Activated CD8-positive, alpha-beta T cell treated with anti-CD3 and anti-CD28 coated beads for 36 hours (primary cell): Measurements from ENCODE around the gene SYT14. TPM values are rescaled to one million over a fixed set of nuclear protein-coding genes. Genes with fewer than 3 reads are reported as not detected.
"Not testable (repeated sequence)": the region's sequence is repeated elsewhere in the genome, so short reads cannot be mapped to it uniquely, and the experiment has no call there.

ENCODE experiments used
- ATAC-seq: fragments of 200-7000 bp; cut with Tn5 transposase; one replicate; pipeline ENCODE4 v1.10.0; 2021; ENCODE audit warnings: mild to moderate bottlenecking, moderate library complexity
- CTCF ChIA-PET: fragments of 350-600 bp; sonication (Branson Sonifier 250); formaldehyde crosslinking; loops from one replicate; lab custom pipeline; 2021; ENCODE audit warnings: antibody characterized with exemption; lab: Charles Lee
- POLR2A ChIA-PET: fragments of 350-600 bp; sonication (Branson Sonifier 250); formaldehyde crosslinking; loops from one replicate; lab custom pipeline; 2021; ENCODE audit warnings: antibody characterized with exemption; lab: Charles Lee
- DNase-seq: peaks from one replicate; pipeline ENCODE4 v3.0.0-alpha.2; 2020
- H3K27ac Mint-ChIP-seq: one replicate; pipeline ENCODE4 v1.8.0; 2021; ENCODE audit warnings: mild to moderate bottlenecking, mixed read lengths
- H3K27me3 Mint-ChIP-seq: one replicate; pipeline ENCODE4 v1.8.0; 2021; ENCODE audit warnings: mixed read lengths
- H3K36me3 Mint-ChIP-seq: one replicate; pipeline ENCODE4 v1.8.0; 2021; ENCODE audit warnings: low read depth, mixed read lengths
- H3K4me1 Mint-ChIP-seq: one replicate; pipeline ENCODE4 v1.8.0; 2021; ENCODE audit warnings: low read depth, mixed read lengths
- H3K4me3 Mint-ChIP-seq: one replicate; pipeline ENCODE4 v1.8.0; 2021; ENCODE audit warnings: mild to moderate bottlenecking, moderate library complexity, mixed read lengths
- H3K9me3 Mint-ChIP-seq: one replicate; pipeline ENCODE4 v1.8.0; 2021; ENCODE audit warnings: mixed read lengths
- CTCF ChIP-seq: fragments of 200-600 bp; IDR thresholded peaks from one replicate; pipeline ENCODE4 v1.8.0; 2022; ENCODE audit warnings: antibody characterized with exemption, mild to moderate bottlenecking
- intact Hi-C: fragments of 100-400 bp; cut with micrococcal nuclease; formaldehyde crosslinking; loops from one replicate; pipeline ENCODE4 v1.10.0; 2022
- total RNA-seq, 2 experiments: library from RNA; stranded (reverse); gene quantifications; one replicate each; pipeline ENCODE4 v1.2.3, GENCODE V29; 2021

Gene SYT14
- total RNA-seq, 2 experiments from 2014 or later, result not detected

DNA sequence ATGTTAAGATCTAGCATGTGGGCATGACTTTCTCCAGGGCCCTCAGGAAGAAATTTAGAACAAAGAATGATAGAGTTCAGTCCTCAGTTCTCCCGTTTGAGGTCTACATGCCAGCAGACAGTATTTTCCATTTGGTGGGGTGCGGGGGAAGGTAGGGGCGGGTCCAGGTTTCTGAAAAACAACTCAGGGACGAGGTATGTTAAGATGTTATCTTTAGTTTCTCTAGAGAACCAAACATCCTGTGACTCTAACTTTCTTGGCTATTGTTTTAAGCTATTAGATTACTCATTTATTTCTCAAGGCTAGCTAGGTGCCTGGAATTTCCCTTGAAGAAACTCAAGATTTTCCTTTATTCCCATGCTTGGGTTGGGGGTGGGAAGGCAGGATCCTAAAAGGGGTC, 42.3 kb upstream of the SYT14 start:
- no peak overlapping the region for H3K27ac Mint-ChIP-seq
- TF ChIP-seq CTCF, result no peak
- no peaks in the 10 kb centered on the region for H3K36me3 Mint-ChIP-seq
- H3K9me3 Mint-ChIP-seq, result no peaks in the 10 kb centered on the region
- intact Hi-C loops, result no loop called here
- no peaks in the 10 kb centered on the region for H3K4me1 Mint-ChIP-seq
- H3K4me3 Mint-ChIP-seq, result no peak overlapping the region
- CTCF ChIA-PET, result interaction anchor here (1.1 kb wide), 1 partner anchor 35 kb away, joined by 3 read pairs; no protein-coding TSS in a partner anchor
- peaks cover 3% of the 10 kb centered on the region for H3K27me3 Mint-ChIP-seq
- ATAC-seq (no peak), DNase-seq (no peak)
- POLR2A ChIA-PET, result no interaction called here

DNA sequence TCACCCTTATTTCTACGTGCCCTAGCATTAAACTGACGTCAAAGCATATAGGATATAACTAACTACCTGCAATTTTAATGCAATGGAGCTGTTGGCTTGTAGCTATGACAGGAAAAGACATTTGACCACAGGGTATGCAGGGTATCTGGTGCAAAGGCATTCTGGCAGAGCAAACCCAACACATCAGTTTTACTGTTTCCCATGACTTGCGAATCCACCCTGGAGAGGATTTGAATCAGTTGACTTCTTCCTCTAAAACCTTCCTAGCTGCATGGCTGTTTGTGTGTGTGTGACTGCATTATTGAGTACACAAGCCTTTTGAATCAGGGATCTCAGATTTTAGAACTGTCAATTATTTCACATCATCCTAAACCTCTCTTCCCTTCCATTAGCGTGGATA, 41.7 kb upstream of the SYT14 start:
- Mint-ChIP-seq H3K4me1 (no peaks in the 10 kb centered on the region), H3K36me3 (no peaks in the 10 kb centered on the region), H3K4me3 (no peak overlapping the region), H3K27ac (no peak overlapping the region), H3K27me3 (peaks cover 3% of the 10 kb centered on the region), H3K9me3 (no peaks in the 10 kb centered on the region)
- ChIA-PET CTCF (interaction anchor here (1.1 kb wide), 1 partner anchor 36 kb away, joined by 3 read pairs; no protein-coding TSS in a partner anchor), POLR2A (interaction anchor here (0.5 kb wide), 1 partner anchor 407 kb away, joined by 3 read pairs; no protein-coding TSS in a partner anchor)
- ATAC-seq (no peak), DNase-seq (no peak)
- intact Hi-C loops, result no loop called here
- no peak for TF ChIP-seq CTCF

GRCh38 chr1:209898271-209898670, 39.7 kb upstream of the SYT14 start:
- intact Hi-C loops, H3K27me3 Mint-ChIP-seq, ATAC-seq, H3K4me3 Mint-ChIP-seq, H3K36me3 Mint-ChIP-seq, POLR2A ChIA-PET, H3K9me3 Mint-ChIP-seq, H3K27ac Mint-ChIP-seq, H3K4me1 Mint-ChIP-seq, DNase-seq: not testable (repeated sequence)
- CTCF ChIA-PET, result interaction anchor here (1.0 kb wide), 1 partner anchor 38 kb away, joined by 3 read pairs; no protein-coding TSS in a partner anchor

DNA sequence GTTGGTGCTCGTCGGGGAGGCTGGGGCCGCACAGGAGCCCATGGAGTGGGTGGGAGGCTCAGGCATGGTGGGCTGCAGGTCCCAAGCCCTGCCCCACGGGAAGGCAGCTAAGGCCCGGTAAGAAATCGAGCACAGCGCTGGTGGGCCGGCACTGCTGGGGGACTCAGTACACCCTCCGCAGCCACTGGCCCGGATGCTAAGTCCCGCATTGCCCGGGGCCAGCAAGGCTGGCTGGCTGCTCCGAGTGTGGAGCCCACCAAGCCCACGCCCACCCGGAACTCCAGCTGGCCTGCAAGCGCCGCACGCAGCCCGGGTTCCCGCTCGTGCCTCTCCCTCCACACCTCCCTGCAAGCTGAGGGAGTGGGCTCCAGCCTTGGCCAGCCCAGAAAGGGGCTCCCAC, 39.2 kb upstream of the SYT14 start:
- DNase-seq, POLR2A ChIA-PET, H3K36me3 Mint-ChIP-seq, H3K27ac Mint-ChIP-seq, H3K4me1 Mint-ChIP-seq, intact Hi-C loops, H3K27me3 Mint-ChIP-seq, ATAC-seq, H3K4me3 Mint-ChIP-seq, H3K9me3 Mint-ChIP-seq: not testable (repeated sequence)
- CTCF ChIA-PET, result interaction anchor here (0.7 kb wide), 1 partner anchor 96 kb away, joined by 3 read pairs; no protein-coding TSS in a partner anchor

- intact Hi-C loops, result no loop called here
- peak; percentile 48 for DNase-seq
- H3K9me3 Mint-ChIP-seq, result no peaks in the 10 kb centered on the region
These were observed 38.1 kb upstream of the SYT14 start for GRCh38 chr1:209899948-209900347.

More at GRCh38 chr1:209899948-209900347, 38.1 kb upstream of the SYT14 start:
- no peaks in the 10 kb centered on the region for H3K4me1 Mint-ChIP-seq
- H3K27ac Mint-ChIP-seq, result no peak overlapping the region
- no peak for ATAC-seq
- peaks cover 3% of the 10 kb centered on the region for H3K27me3 Mint-ChIP-seq
- peak; percentile 45 for TF ChIP-seq CTCF
- CTCF ChIA-PET, result interaction anchor here (0.6 to 1.8 kb wide), 7 partner anchors 10 to 114 kb away, joined by 3 to 7 read pairs (median 4); no protein-coding TSS in a partner anchor
- POLR2A ChIA-PET, result no interaction called here
- no peaks in the 10 kb centered on the region for H3K36me3 Mint-ChIP-seq
- H3K4me3 Mint-ChIP-seq, result no peak overlapping the region
